ENCODE results near the gene NRN1L. TPM values are rescaled to one million over a fixed set of nuclear protein-coding genes. Genes with fewer than 3 reads are reported as not detected.
"Not testable (repeated sequence)": the region's sequence is repeated elsewhere in the genome, so short reads cannot be mapped to it uniquely, and the experiment has no call there.

Gene NRN1L
- total RNA-seq, 1 donor from 2014 or later = not detected

DNA sequence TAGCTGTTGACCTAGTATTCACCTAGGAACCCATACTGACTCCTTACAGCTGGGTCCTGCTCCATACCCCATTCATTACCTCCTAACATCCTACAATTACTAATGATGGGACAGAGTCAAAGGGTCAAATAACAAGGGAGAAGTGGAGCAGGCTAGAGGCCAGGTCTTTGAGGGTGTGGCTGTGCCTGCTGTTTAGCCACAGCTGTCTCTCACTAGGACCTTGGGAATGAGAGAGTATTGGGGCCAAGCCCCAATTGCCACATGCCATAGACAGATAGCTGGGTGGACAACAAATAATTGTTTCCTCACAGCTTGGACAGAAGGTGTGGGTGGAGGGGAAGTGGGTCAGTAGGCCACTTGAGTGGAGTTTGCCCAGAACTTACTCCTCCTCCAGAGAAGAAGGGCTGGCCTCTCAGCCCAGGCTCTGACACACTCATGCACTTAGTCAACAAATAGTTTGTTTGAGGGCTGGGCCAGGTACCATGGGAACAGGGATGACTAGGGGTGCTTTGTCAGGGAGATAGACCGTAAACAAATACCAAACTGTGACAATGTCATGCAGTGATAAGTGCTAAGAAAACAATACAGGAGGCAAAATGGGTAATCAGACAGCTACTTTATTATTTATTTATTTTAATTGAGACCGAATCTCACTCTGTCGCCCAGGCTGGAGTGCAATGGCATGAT is 27.0 kb upstream of the NRN1L start:
- ATAC-seq (ENCODE audit: poor library complexity) = peak; percentile 87
- intact Hi-C loops (cut with DNase I) = no loop called here
- DNase-seq = peak; percentile 65

GRCh38 chr16:67858500-67858899 is 26.2 kb upstream of the NRN1L start:
- intact Hi-C loops (cut with DNase I) = no loop called here
- DNase-seq (no peak), ATAC-seq (ENCODE audit: poor library complexity) (peak; percentile 49)

DNA sequence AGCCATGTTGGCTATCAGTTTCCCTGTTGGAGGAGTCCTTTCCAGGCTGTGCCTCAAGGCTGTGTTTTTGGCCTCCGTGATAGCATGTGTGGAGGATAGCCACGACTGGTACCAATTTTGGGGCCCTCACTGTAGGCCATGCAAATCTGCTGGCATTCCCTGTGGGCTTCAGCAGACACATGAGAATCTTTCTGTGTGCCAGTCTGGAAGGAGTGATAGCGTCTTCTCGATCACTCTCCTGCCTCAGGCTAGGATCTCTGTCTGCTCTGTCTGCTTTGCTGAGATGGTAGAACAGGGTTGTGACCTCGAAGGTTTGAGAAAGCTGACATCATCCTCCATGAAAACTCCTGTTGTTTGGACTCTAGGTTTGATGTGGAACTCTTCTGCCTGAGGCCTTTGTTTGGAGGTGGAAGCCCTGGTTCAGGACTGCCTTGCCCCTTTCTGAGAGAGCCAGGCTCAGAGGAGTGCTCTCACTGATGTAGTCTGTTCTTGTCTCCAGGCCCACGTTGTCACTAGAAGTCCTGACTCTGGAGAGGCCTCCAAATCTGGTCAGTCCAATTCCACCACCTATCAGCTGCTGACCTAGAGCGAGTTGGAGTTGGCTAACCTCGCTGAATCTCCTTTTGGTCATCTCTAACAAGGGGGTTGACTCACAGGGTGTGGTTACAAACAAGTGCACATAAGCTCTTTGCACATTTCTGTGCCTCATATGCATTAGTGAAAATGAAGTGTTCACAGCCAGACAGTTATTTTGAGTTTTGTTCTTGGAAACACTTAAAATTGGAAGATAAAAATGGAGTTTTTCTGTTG is 23.9 kb upstream of the NRN1L start:
- intact Hi-C loops (cut with DNase I) = no loop called here
- no peak for ATAC-seq (ENCODE audit: poor library complexity)
- DNase-seq = no peak

GRCh38 chr16:67861877-67862276 is 22.8 kb upstream of the NRN1L start:
- intact Hi-C loops (cut with DNase I) = no loop called here
- no peak for ATAC-seq (ENCODE audit: poor library complexity)
- DNase-seq = no peak

GRCh38 chr16:67862623-67863583 is 21.8 kb upstream of the NRN1L start:
- intact Hi-C loops (cut with DNase I) = no loop called here
- DNase-seq (peak; percentile 82), ATAC-seq (ENCODE audit: poor library complexity) (peak; percentile 92)

- intact Hi-C loops (cut with DNase I); DNase-seq: not testable (repeated sequence)
Observed at GRCh38 chr16:67864044-67864443, 20.6 kb upstream of the NRN1L start.

DNA sequence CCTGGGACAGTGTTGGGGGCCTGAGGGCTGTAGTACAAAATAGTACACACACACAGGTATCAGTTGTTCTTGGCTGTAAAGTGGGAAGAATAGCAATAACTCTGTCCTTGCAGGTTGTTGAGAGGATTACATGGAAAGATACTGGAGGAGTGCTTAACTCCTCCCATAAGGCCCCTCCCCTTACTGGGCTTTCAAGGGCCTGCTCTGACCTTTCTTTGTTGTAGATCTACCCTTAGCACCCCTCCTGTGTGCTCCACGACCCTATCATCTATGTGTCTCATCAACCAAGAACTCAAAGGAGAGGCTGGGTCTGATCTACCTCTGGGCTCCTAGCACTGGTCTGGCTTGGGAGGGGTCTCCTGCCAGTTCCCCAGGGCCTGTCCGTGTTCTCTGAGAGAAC is 20.1 kb upstream of the NRN1L start:
- no peak for ATAC-seq (ENCODE audit: poor library complexity)

More at GRCh38 chr16:67864044-67864443, 20.6 kb upstream of the NRN1L start:
- ATAC-seq (ENCODE audit: poor library complexity) = not testable (repeated sequence)

DNA sequence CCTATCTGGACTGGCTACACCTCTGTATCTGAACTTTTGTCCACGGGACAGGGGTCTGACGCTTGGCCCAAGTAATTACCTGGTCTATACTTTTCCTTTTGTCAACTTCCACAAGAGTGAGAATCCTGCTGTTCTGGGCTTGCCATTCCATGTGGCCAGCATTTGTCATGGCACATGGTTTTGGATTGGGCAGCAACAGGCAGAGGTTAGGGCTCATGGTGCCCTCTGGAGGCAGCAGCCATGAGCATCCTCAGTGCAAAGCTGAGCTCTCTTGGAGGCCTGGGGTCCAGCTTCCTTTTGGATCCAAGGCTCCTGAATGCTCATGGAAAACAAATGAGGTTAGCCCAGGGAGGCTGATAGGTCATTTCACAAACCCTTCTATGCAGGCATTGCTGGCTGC is 19.4 kb upstream of the NRN1L start:
- no peak for DNase-seq
- no peak for ATAC-seq (ENCODE audit: poor library complexity)
- intact Hi-C loops (cut with DNase I) = no loop called here

More for the DNA sequence above, 20.1 kb upstream of the NRN1L start:
- intact Hi-C loops (cut with DNase I) = no loop called here
- no peak for DNase-seq

GRCh38 chr16:67868290-67868689 is 16.4 kb upstream of the NRN1L start:
- intact Hi-C loops (cut with DNase I) = no loop called here
- no peak for ATAC-seq (ENCODE audit: poor library complexity)

DNA sequence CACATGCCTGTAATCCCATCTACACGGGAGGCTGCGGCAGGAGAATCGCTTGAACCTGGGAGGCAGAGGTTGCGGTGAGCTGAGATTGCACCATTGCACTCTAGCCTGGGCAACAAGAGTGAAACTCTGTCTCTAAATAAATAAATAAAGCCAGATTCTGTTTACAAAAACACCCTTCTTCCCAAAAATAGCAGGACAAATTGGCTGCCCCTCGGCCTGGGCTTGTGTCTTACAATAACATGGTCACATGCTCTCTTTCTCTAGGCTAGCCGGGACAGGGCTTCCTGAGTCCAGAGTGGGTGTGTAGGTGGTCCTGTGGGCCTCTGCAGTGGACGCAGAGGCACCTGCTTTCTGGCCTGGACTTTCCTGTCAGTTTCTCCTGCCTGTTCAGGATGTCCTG is 15.0 kb upstream of the NRN1L start:
- ATAC-seq (ENCODE audit: poor library complexity) = no peak
- intact Hi-C loops (cut with DNase I) = no loop called here
- DNase-seq = no peak

More at GRCh38 chr16:67868290-67868689, 16.4 kb upstream of the NRN1L start:
- DNase-seq = no peak

- no peak for DNase-seq
- ATAC-seq (ENCODE audit: poor library complexity) = no peak
- intact Hi-C loops (cut with DNase I) = no loop called here
Observed at GRCh38 chr16:67871256-67871655, 13.4 kb upstream of the NRN1L start.

GRCh38 chr16:67872131-67872630 is 12.5 kb upstream of the NRN1L start:
- ATAC-seq (ENCODE audit: poor library complexity) (no peak), DNase-seq (no peak)
- intact Hi-C loops (cut with DNase I) = no loop called here

DNA sequence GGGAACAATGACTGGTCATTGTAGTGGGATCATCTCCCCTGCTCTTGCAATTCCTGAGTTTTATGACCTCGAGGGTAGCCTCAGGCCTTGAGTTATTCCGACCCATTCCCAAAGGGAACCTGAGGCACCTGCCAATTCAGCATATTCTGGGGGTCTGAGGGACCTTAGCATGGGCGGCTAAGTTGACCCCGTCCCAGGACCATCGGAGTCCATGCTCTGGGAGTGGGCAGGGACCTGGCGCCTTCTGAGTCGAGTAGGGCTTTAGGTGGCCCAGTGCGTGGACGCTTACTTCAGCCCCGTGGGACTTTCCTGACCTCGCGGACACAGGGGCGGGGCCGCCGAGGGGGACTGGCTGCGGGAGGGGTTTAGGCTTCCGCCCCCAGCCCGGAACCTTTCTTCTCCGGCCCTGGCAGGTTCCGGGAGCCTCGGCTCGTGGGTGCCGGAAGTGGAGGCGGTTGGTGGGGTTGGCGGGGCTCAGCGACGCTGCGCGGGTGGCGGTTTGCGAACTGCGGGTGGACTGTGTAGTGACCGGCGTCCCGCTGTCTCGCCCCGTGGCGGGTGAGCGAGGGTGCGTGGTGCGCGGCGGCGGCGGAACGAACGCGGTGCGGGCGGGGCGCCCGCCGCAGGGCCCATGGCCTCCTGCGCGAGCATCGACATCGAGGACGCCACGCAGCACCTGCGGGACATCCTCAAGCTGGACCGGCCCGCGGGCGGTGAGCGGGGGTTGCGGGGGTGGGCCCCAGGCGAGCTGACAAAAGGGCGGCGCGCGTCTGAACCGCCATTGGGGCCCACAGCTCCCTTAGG is 11.9 kb upstream of the NRN1L start, which contains the start of gene EDC4:
TSS of gene EDC4 (plus strand) at position 422 of the 804 bp plus-strand sequence. CDS start at position 632, 210 bp downstream.
- ATAC-seq (ENCODE audit: poor library complexity) = peak; percentile 97
- peak; percentile 91 for DNase-seq
- intact Hi-C loops (cut with DNase I) = no loop called here

DNA sequence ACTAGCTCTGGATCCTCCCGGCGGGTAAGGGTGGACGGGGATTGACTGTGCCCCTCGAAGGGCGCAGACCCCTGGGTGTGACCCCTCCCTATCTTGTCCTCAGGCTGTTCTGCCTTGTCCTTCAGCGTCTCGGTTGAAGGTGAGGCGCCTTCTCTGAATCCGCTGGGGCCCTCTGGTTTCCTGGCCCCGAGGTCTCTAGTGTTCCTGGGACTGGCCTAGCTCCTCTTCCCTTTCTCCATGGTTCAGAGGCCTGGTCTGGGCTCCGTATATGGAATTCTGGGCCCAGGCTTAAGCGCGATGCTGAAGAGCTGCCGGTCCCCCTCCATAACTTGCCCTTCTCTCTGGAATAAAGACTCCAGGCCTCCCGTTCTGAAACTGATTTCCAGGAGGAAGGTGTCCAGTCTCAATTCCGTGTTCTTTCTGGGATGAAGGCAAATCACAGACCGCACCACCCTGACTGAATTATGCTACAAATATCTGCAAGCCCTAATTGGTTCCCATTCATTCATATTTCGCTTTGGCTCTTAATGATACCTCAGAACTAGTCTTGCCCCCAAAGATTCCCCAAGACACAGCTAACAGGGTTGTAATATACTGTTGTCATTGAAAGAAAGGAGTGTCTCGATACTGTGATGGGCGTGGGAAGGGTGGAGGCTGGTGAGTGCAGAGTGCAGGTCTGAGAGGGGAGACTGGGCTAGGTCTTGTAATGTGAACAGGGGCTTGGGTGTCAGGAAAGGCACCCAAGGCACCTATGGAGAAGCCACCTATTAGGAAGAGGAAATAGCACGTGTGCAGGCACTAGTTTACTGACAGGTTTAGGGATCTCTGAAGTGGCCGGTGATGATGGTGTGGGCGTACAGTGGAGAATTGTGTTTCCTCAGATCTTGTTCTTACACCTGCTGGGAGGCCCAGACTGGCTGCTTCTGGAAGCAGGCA is 11.0 kb upstream of the NRN1L start:
- DNase-seq (no peak), ATAC-seq (ENCODE audit: poor library complexity) (no peak)
- intact Hi-C loops (cut with DNase I) = no loop called here

DNA sequence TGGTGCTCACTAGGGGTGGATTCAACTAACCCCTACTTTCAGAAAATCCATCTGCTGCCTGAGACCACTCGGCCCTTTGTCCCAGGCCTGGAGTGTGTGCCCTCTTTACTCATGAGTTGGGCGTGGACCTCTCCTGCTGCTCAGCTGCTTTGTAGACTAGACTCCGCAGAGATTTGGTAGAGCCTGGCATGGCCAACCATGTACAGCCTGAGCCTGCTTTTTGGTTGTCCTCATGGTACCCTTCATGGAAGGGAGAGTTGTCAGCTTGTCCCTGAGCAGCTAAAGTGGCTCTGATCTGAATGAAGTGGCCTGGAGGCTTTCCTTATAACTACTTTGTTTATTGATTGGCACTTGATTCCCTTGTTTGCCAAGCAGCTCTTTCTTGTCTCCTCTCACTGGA is 10.3 kb upstream of the NRN1L start:
- no peak for DNase-seq
- no peak for ATAC-seq (ENCODE audit: poor library complexity)
- intact Hi-C loops (cut with DNase I) = no loop called here

DNA sequence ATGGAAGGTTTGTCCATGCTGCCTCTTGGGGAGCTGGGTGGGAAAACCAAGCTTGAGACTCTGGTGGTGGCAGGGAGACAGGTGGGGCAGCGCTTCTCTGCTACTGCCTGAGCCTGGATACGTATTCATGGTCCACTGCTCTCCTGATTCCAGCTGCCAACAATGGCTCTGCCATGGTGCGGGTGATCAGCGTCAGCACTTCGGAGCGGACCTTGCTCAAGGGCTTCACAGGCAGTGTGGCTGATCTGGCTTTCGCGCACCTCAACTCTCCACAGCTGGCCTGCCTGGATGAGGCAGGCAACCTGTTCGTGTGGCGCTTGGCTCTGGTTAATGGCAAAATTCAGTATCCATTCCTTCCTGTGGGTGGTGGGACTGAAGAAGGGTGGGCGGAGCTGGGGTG is 7.6 kb upstream of the NRN1L start:
- ATAC-seq (ENCODE audit: poor library complexity) = no peak
- no peak for DNase-seq
- intact Hi-C loops (cut with DNase I) = no loop called here

- DNase-seq = no peak
- intact Hi-C loops (cut with DNase I) = no loop called here
- ATAC-seq (ENCODE audit: poor library complexity) = no peak
Observed at GRCh38 chr16:67878232-67878631, 6.5 kb upstream of the NRN1L start.

Measured in Right ventricle myocardium superior (tissue), 1 donor.